Stimulated activated CD8-positive, alpha-beta memory T cell treated with anti-CD3 and anti-CD28 coated beads, Interleukin-15, amount 100 ng/mL, for 48 hours (primary cell): ENCODE data around the gene TBC1D16.
"Not testable (repeated sequence)": the region's sequence is repeated elsewhere in the genome, so short reads cannot be mapped to it uniquely, and the experiment has no call there.

Source experiments
- DNase-seq, 2 donors: peaks; one replicate each; pipeline ENCODE4 v3.0.0-alpha.2; 2020; ENCODE audit warnings: low read depth in 2 of 2

Gene TBC1D16

GRCh38 chr17:80053102-80053501 is 17.4 kb upstream of the TBC1D16 start:
- no peak for DNase-seq

- no peak for DNase-seq
These were observed 16.0 kb upstream of the TBC1D16 start for GRCh38 chr17:80051681-80052080.

- no peak for DNase-seq
These were observed 15.0 kb upstream of the TBC1D16 start for GRCh38 chr17:80050706-80051105.

GRCh38 chr17:80049986-80050385 is 14.3 kb upstream of the TBC1D16 start:
- no peak for DNase-seq

- no peak for DNase-seq
These were observed 11.5 kb upstream of the TBC1D16 start for GRCh38 chr17:80047176-80047575.

GRCh38 chr17:80046709-80047108 is 11.0 kb upstream of the TBC1D16 start:
- DNase-seq: not testable (repeated sequence)

- no peak for DNase-seq
These were observed 10.0 kb upstream of the TBC1D16 start for GRCh38 chr17:80045703-80046102.

- DNase-seq: no peak
These were observed 8.3 kb upstream of the TBC1D16 start for GRCh38 chr17:80043963-80044362.

- DNase-seq: no peak
These were observed 1.2 kb upstream of the TBC1D16 start for GRCh38 chr17:80036715-80037477.

GRCh38 chr17:80035937-80036714 is 454 bp upstream of the TBC1D16 start, which contains the start of gene CCDC40:
Gene CCDC40, plus strand, starts transcription at chr17:80036642. Its CDS starts 21 bp downstream, at chr17:80036663.
- DNase-seq: peak; percentile 58 to 64

GRCh38 chr17:80034791-80035686 is 633 bp downstream of the TBC1D16 start:
- DNase-seq: peak in 1 of 2 donors; percentile 9

- no peak for DNase-seq
These were observed 1.8 kb downstream of the TBC1D16 start for GRCh38 chr17:80033840-80034239.

- no peak for DNase-seq
These were observed 3.0 kb downstream of the TBC1D16 start for GRCh38 chr17:80032614-80033171.

GRCh38 chr17:80031691-80032430 is 3.8 kb downstream of the TBC1D16 start:
- no peak for DNase-seq

GRCh38 chr17:80030730-80031410 is 4.8 kb downstream of the TBC1D16 start:
- DNase-seq: no peak

GRCh38 chr17:80029258-80029974 is 6.3 kb downstream of the TBC1D16 start:
- DNase-seq: no peak

- DNase-seq: no peak
These were observed 7.6 kb downstream of the TBC1D16 start for GRCh38 chr17:80028030-80028429.

- DNase-seq: no peak
These were observed 8.6 kb downstream of the TBC1D16 start for GRCh38 chr17:80027043-80027435.

- DNase-seq: no peak
These were observed 9.2 kb downstream of the TBC1D16 start for GRCh38 chr17:80026359-80027042.
